DND-41 (cell line): Measurements from ENCODE around the gene PITPNM2.

ENCODE experiments used
- ATAC-seq: fragments of 200-7000 bp; cut with Tn5 transposase; 3 replicates; pipeline ENCODE4 v1.9.1; 2021; ENCODE audit warnings: low read depth; ENCODE audit not compliant: insufficient read depth
- DNase-seq: peaks from one replicate; pipeline ENCODE4 v3.0.0-alpha.2; 2020
- H2AFZ ChIP-seq: 2 replicates; pipeline ENCODE4 v1.6.0; 2012; ENCODE audit warnings: low read depth, low read length
- H3K27ac ChIP-seq: 2 replicates; pipeline ENCODE4 v1.5.1; 2012; ENCODE audit warnings: low read length, inconsistent platforms
- H3K27me3 ChIP-seq: fragments of 200-600 bp; sonication (generic); 2 replicates; pipeline ENCODE4 v1.6.0; 2012; ENCODE audit warnings: low read length, mild to moderate bottlenecking, inconsistent platforms; ENCODE audit not compliant: insufficient read depth, poor library complexity
- H3K36me3 ChIP-seq: 2 replicates; pipeline ENCODE4 v1.5.1; 2012; ENCODE audit warnings: low read length, inconsistent platforms; ENCODE audit not compliant: insufficient read depth
- H3K4me1 ChIP-seq: 2 replicates; pipeline ENCODE4 v1.5.1; 2012; ENCODE audit warnings: mild to moderate bottlenecking, low read length; ENCODE audit not compliant: insufficient read depth
- H3K4me2 ChIP-seq: 2 replicates; pipeline ENCODE4 v1.6.0; 2012; ENCODE audit warnings: mild to moderate bottlenecking, moderate library complexity, low read length, inconsistent platforms; ENCODE audit not compliant: insufficient read depth
- H3K4me3 ChIP-seq, 2 experiments: fragments of 200-600 bp in 1 of 2; shearing (Covaris generic) in 1 of 2; 2 replicates each; pipeline ENCODE4 v1.5.1; 2012 to 2016; ENCODE audit warnings: inconsistent platforms in 2 of 2, low read length in 2 of 2, mild to moderate bottlenecking in 2 of 2, low read depth in 1 of 2, moderate library complexity in 1 of 2
- H3K79me2 ChIP-seq: 2 replicates; pipeline ENCODE4 v1.6.0; 2012; ENCODE audit warnings: low read length, inconsistent platforms; ENCODE audit not compliant: insufficient read depth
- H3K9ac ChIP-seq: 2 replicates; pipeline ENCODE4 v1.6.0; 2012; ENCODE audit warnings: low read depth, mild to moderate bottlenecking, inconsistent platforms, low read length, moderate library complexity
- H3K9me3 ChIP-seq: 2 replicates; pipeline ENCODE4 v1.5.1; 2012; ENCODE audit warnings: low read length, moderate library complexity, mild to moderate bottlenecking, inconsistent platforms; ENCODE audit not compliant: insufficient read depth, severe bottlenecking
- H4K20me1 ChIP-seq: 2 replicates; pipeline ENCODE4 v1.6.0; 2012; ENCODE audit warnings: low read length; ENCODE audit not compliant: insufficient read depth
- CTCF ChIP-seq: IDR thresholded peaks from 2 replicates; pipeline ENCODE4 v1.5.1; 2012; ENCODE audit warnings: borderline replicate concordance, low read length, moderate library complexity, mild to moderate bottlenecking; ENCODE audit not compliant: poor library complexity, severe bottlenecking; ENCODE audit errors: extremely low read depth
- EZH2 ChIP-seq: IDR thresholded peaks from 3 replicates; pipeline ENCODE4 v1.6.1; 2012; ENCODE audit warnings: borderline replicate concordance, low read depth, mild to moderate bottlenecking, moderate library complexity, low read length, inconsistent platforms; ENCODE audit not compliant: severe bottlenecking

Gene PITPNM2

DNA sequence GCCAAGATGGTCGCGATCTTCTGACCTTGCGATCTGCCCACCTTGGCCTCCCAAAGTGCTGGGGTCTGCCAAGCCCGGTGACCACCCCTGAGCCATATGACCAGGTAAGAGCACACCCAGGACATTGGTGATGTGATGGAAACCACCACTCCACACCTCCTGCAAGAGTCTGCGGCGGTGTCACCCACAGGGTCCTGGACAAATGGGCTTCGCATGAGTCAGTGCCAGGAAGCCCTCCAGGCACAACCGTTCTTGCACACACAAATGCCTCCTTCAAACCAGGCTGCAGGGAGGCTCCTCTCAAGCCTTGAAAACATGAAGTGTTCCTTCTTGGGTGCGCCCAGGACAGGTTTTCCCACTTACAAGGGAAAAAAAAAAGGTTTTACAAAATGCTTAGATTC lies 16.6 kb downstream of the PITPNM2 start:
- Histone ChIP-seq H3K27me3 (no peaks in the 10 kb centered on the region), H4K20me1 (no peaks in the 10 kb centered on the region), H3K27ac (0 out of 2 replicates have a peak overlapping the region, but pooled peaks have one; percentile 39), H2AFZ (no peak overlapping the region), H3K36me3 (no peaks in the 10 kb centered on the region), H3K9ac (no peak overlapping the region), H3K9me3 (no peaks in the 10 kb centered on the region), H3K4me2 (no peak overlapping the region), H3K4me3 (no peak overlapping the region), H3K79me2 (peaks cover 2% of the 10 kb centered on the region; the same call in 1 of the 2 replicates), H3K4me1 (peaks cover 32% of the 10 kb centered on the region)
- DNase-seq (no peak), ATAC-seq (no peak)
- TF ChIP-seq CTCF (no peak), EZH2 (no peak)

DNA sequence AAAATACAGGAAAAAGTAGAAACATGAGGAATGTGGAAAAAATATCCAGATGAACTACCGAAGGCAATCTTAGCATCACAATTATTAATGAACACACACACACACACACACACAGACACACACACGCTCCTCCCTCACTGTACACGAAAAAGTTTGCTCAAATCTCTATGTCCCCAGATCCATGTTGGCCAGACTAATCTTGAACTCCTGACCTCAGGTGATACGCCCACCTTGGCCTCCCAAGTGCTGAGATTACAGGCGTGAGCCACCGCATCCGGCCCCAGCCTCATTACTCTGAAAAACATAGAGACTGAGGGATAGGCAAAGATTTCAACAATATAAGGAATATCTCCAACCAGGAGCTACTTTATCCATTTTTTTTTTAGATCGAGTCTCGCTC lies 17.2 kb downstream of the PITPNM2 start:
- Histone ChIP-seq H2AFZ (no peak overlapping the region), H3K27me3 (no peaks in the 10 kb centered on the region), H3K27ac (peak overlapping the region; percentile 88), H3K9ac (no peak overlapping the region), H3K79me2 (peaks cover 2% of the 10 kb centered on the region; the same call in 1 of the 2 replicates), H3K4me2 (no peak overlapping the region), H3K4me3 (no peak overlapping the region), H3K9me3 (no peaks in the 10 kb centered on the region), H3K36me3 (no peaks in the 10 kb centered on the region), H4K20me1 (no peaks in the 10 kb centered on the region), H3K4me1 (peaks cover 32% of the 10 kb centered on the region)
- TF ChIP-seq EZH2 (no peak), CTCF (no peak)
- DNase-seq (no peak), ATAC-seq (no peak)

- no peaks in the 10 kb centered on the region for H3K27me3 ChIP-seq
- no peak for DNase-seq
- no peaks in the 10 kb centered on the region for H3K9me3 ChIP-seq
- no peak for ATAC-seq
- peaks cover 2% of the 10 kb centered on the region; the same call in 1 of the 2 replicates for H3K79me2 ChIP-seq
- no peak for TF ChIP-seq EZH2
- TF ChIP-seq CTCF: no peak
- H3K9ac ChIP-seq: peak overlapping the region; percentile 15; the same call in 1 of the 2 replicates
- peaks cover 32% of the 10 kb centered on the region for H3K4me1 ChIP-seq
- no peaks in the 10 kb centered on the region for H4K20me1 ChIP-seq
- no peaks in the 10 kb centered on the region for H3K36me3 ChIP-seq
- H3K4me2 ChIP-seq: no peak overlapping the region
- H2AFZ ChIP-seq: no peak overlapping the region
- H3K4me3 ChIP-seq: no peak overlapping the region
- peak overlapping the region; percentile 88 for H3K27ac ChIP-seq
These were observed 17.8 kb downstream of the PITPNM2 start for GRCh38 chr12:123132951-123133619.
